ENCODE data around the gene NOC2L. TPM values are rescaled to one million over a fixed set of nuclear protein-coding genes. Genes with fewer than 3 reads are reported as not detected.
"Not testable (repeated sequence)": the region's sequence is repeated elsewhere in the genome, so short reads cannot be mapped to it uniquely, and the experiment has no call there.

Gene NOC2L
- total RNA-seq, 1 donor from 2014 or later, result 42.8 TPM

DNA sequence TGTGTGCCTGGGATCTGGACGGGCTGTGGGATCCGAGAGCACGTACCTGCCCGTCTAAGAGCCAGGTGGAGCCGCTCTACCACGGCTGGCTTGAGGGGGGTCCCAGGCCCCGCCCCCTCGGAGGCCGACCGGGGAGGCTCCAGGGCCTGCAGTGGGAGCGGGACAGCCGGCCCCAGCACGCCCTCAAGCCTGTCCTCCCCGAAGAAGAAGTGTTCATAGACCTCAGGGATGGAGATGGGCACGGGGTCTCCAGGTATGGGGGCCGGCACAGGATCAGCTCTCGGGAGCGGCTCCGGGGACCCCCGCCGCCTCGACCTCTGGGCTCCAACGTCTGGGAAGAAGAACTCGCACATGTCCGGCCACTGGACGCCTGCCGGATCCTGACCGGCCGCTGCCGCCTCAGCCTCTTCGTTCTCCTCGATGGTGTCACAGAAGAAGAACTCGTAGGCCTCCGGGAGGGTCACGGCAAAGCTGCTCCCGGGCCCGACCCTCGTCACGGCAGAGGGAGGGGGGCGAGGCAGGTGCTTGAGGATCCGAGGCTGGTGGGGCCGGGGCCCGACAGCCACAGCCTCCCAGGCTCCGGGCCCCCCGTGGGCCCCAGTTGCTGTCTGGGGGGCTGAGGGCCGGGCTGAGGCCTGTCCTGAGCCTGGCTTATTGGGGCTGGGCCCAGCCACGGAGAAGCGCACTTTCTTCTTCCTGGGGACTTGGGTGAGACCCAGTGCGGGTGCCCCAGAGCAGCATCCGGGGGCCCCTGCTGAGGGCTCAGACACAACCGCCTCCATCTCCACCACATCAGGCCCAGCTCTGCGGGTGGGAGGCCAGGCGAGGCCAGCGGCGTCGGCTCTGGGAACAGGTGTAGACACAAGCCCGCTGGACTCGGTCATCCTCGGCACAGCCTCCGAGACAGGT is 20.0 kb upstream of the NOC2L start:
- intact Hi-C loops (cut with DNase I), result no loop called here
- DNase-seq (no peak), ATAC-seq (ENCODE audit: poor library complexity) (no peak)

DNA sequence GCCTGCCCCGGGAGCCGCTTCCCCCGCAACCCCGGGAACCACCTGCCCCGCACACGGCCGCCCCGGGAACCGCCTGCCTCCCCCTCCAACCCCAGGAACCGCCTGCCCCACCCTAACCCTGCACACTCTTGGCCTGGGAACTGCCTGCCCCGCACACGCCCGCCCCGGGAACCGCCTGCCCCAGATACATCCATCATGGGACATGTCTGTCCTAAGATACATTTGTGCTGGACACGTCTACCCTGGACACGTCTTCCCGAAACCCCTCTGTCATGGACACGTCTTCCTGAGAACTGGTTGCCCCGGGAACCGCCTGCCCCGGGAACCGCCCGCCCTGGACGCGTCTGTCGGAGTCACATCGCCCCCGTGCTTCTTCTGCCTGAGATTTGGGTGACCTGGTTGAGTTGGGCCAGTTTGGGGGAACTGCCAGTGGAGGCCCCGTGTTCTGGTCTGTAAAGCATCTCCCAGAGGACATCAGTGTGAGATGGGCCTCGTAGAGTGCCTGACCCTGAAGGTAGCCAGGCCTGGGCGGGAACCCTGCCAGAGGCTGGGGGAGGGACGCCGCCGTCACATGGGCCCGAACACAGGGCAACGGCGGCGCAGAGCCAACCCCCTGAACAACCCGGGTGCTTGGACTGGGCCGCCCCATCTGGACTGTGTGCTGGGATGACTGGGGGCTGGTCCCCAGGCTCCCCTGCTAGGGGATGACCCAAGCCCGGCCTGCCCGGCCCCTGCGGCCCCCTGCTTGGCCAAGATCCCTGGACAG is 19.2 kb upstream of the NOC2L start:
- intact Hi-C loops (cut with DNase I), result no loop called here
- ATAC-seq (ENCODE audit: poor library complexity) (peak; percentile 1), DNase-seq (peak; percentile 74)

DNA sequence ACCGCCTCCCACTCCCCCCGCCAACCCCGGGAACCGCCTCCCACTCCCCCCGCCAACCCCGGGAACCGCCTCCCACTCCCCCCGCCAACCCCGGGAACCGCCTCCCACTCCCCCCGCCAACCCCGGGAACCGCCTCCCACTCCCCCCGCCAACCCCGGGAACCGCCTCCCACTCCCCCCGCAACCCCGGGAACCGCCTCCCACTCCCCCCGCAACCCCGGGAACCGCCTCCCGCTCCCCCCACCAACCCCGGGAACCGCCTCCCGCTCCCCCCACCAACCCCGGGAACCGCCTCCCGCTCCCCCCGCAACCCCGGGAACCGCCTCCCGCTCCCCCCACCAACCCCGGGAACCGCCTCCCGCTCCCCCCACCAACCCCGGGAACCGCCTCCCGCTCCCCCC is 17.7 kb upstream of the NOC2L start:
- intact Hi-C loops (cut with DNase I); ATAC-seq (ENCODE audit: poor library complexity): not testable (repeated sequence)
- peak; percentile 65 for DNase-seq

DNA sequence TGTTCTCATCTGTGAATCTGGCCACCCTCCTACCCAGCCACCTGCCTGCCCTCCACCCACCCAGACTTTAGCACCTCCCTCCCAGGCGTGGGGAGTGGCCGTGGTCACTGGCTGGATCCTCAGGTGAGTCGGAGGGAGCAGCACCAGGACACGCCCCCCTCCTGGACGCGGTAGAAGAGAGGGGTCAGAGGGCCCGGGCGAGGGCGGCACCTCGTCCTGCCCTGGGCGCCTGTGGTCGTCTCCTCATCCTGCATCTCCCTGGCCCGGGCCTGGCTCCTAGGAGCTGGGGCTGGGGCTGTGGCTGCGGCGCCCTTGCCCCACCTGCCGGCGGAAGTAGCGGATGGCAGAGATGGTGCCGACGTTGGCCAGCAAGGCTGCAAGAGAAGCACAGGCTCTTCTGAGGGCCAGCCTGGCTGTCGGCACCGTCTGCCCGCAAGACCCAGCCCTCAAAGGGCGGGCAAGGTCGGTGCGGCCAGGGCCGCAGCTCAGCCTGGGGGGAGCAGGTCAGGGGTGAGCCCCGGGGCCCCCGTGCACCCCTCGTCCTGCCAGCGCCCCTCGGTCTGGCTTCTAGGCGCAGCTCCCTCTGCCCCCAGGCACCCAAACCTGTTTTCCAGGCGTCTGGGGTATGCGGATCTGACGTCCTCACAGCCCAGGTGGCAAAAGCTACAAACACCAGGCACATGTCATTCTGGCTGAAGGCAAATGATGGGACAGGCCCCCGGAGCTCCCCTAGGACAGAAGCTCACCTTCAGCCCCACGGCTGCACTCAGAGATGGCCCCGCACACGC is 17.0 kb upstream of the NOC2L start:
- intact Hi-C loops (cut with DNase I), result no loop called here
- DNase-seq (peak; percentile 67), ATAC-seq (ENCODE audit: poor library complexity) (peak; percentile 0)

DNA sequence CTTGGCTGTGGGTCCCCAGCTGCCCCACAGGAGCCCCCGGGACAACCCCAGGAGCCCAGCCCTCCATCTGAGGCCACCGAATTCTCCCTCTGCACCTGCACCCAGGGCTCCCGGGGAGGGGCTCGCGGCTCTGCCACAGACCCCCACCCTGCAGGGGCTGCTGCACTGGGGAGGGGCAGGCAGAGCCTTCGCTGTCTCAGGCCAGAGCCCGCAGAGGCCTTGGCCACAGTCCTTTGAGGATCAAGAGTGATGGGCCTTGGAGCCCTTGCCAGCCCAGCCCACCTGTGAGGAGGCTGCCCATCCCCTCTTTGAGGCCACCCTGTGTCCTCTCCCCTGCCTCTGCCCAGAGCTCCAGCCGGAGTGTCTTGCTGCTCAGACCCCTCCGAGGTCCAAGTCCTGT is 16.3 kb upstream of the NOC2L start:
- ATAC-seq (ENCODE audit: poor library complexity) (no peak), DNase-seq (no peak)
- intact Hi-C loops (cut with DNase I), result no loop called here

DNA sequence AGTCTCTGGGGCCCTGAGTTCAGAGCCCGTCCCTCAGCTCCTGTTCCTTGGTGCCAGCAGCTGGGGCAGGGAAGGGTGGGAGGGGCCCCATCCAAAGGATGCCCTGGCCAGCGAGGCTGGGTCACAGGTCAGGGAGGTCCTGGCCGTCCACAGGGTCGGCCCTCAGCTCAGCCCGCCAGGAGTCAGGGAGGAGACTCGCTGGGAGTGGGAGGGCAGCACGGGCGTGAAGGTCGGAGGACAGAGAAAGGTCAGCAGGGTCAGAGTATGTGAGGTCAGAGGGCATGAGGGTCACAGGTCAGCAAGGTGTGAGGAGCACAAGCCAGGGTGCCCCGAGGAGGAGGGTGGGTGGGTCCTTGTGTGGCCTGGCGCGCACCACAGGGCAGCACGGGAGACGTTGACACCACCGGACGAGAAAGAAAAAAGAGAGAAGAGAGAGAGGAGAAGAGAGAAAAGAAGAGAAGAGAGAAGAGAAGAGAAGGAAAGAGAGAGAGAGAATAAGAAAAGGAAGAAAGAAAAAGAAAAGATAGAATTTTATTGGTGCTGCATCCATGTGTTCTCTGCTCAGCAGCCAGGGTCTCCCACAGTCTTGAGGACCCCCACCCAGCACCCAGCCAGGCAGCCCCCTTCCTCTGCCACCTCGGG is 15.8 kb upstream of the NOC2L start:
- DNase-seq (no peak), ATAC-seq (ENCODE audit: poor library complexity) (no peak)
- intact Hi-C loops (cut with DNase I), result no loop called here

DNA sequence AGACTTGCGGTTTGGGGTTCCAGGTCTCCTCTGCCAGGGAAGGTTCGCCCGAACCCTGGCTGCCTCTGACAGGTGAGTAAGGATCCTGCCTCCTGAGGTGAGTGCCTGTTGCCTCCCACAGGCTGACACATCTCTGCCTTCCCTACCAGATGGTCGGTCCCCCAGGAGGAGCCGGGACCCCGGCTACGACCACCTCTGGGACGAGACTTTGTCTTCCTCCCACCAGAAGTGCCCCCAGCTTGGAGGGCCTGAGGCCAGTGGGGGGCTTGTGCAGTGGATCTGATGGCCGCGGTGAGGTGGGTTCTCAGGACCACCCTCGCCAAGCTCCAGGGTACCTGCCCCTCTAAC is 15.2 kb upstream of the NOC2L start:
- ATAC-seq (ENCODE audit: poor library complexity) (peak; percentile 0), DNase-seq (no peak)
- intact Hi-C loops (cut with DNase I), result no loop called here

DNA sequence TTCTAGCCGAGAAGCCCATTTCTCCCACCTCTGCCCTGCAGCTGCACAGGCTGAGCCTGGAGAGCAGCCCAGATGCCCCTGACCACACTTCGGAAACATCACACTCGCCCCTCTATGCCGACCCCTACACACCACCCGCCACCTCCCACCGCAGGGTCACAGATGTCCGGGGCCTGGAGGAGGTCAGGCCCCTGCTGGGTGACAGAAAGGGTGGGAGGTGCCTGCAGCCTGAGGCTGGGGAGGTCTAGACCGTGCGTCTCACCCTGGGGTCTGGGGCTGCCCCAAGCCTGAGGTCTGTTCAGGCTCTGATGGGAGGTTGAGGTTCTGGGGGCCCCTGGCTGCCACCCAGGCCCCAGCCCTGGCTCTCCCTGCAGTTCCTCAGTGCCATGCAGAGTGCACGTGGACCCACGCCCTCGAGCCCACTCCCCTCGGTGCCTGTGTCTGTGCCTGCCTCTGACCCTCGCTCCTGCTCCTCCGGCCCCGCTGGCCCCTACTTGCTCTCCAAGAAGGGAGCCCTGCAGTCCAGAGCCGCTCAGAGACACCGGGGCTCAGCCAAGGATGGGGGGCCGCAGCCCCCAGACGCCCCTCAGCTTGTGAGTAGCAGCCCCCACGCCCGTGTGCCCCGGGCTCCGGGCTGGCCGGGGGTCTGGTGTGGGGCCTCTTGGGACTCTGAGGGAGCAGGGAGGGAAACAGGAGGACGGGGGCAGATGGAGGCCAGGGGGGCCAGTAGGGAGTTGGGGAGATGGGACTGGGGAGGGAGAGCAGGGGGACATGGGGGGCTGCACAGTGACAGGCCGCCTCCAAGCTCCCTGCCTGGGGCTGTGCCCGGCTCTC is 14.6 kb upstream of the NOC2L start:
- no peak for DNase-seq

DNA sequence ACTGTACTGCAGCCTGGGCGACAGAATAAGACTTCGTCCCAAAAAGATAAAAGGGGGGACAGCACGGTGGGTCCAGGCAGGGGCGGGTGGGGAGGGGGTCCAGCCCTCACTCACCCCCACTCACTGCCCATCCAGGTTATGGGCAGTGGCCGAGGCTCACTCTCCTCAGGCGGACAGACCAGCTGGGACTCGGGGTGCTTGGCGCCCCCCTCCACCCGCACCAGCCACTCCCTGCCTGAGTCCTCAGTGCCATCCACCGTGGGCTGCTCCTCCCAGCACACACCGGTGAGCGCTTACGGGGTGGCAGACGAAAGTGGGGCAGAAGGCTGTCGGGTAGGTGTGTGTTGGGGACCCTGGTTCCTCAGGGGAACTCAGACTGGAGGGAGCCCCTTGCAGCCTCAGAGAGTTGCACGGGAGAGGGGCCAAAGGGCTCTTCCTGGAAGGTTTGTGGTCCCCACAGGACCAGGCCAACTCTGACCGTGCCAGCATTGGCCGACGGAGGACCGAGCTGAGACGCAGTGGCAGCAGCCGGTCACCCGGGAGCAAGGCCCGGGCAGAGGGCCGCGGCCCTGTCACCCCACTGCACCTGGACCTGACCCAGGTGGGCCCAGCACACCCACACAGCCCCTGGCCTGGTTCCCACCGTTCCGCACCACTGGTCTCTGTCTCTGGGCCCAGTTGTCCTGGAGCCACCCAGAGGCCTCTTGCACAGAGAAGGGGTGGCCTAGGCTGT is 13.8 kb upstream of the NOC2L start:
- DNase-seq (no peak), ATAC-seq (ENCODE audit: poor library complexity) (peak; percentile 11)
- intact Hi-C loops (cut with DNase I), result no loop called here

More for the DNA sequence above, 14.6 kb upstream of the NOC2L start:
- intact Hi-C loops (cut with DNase I), result no loop called here
- peak; percentile 15 for ATAC-seq (ENCODE audit: poor library complexity)

DNA sequence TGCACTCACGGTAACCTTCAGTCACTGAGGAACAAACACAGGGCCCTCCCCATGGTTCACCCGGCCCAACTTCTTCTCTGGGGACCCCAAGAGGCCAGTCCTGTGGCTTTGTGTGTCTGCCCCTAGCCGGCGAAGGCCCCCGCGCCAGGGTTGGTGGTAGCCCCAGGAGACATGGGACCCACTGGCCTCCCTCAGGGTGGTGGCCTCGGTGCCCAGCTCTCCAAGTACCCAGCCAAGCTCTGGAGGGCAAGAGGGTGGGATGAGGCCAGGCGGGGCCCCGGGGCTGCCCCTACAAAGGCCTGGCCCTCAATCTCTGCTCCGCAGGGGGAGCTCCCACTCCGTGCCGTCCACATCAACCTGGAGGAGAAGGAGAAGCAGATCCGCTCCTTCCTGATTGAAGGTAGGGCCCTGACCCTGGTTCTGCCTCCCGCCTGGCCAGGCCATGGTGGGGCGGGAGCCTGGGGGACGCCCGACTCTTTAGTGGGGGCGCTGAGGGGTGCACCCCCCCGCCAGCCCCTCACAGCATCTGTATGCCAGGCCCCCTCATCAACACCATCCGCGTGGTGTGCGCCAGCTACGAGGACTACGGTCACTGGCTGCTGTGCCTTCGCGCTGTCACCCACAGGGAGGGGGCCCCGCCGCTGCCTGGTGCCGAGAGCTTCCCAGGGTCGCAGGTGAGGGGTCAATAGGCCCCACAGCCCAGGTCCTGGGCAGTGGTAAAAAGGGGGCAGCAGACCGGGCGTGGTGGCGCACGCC is 12.9 kb upstream of the NOC2L start:
- intact Hi-C loops (cut with DNase I), result no loop called here
- DNase-seq (no peak), ATAC-seq (ENCODE audit: poor library complexity) (no peak)

DNA sequence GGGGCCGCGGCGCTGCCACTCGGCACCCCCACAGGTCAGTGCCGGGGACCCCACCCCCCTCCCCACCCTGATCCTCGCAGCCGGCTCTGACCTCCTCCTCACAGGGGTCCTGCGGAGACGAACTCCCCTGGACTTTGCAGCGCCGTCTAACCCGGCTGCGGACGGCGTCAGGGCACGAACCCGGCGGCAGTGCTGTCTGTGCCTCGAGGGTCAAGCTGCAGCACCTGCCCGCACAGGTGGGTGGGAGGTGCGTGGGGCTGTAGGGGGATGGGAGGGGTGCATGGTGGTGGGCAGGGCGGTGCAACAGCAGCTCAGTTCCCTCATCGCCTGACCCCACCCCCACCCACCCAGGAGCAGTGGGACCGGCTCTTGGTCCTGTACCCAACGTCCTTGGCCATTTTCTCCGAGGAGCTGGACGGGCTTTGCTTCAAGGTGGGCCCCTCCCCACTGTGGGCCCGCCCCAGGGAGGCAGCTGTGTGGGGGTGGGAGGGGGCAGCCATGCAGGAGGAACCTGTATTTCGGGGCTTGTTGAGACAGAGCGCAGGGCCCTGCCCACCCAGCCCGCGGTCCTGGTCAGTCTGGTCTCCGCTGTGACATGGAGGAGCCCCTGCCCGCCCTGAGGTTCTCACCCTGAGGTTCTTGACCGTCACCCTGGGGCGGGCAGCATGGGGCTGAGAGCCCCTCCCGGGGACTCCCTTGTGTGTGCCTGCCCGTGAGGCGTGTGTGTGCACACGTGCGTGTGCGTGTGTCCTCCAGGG is 12.1 kb upstream of the NOC2L start:
- intact Hi-C loops (cut with DNase I), result no loop called here
- ATAC-seq (ENCODE audit: poor library complexity) (no peak), DNase-seq (no peak)

DNA sequence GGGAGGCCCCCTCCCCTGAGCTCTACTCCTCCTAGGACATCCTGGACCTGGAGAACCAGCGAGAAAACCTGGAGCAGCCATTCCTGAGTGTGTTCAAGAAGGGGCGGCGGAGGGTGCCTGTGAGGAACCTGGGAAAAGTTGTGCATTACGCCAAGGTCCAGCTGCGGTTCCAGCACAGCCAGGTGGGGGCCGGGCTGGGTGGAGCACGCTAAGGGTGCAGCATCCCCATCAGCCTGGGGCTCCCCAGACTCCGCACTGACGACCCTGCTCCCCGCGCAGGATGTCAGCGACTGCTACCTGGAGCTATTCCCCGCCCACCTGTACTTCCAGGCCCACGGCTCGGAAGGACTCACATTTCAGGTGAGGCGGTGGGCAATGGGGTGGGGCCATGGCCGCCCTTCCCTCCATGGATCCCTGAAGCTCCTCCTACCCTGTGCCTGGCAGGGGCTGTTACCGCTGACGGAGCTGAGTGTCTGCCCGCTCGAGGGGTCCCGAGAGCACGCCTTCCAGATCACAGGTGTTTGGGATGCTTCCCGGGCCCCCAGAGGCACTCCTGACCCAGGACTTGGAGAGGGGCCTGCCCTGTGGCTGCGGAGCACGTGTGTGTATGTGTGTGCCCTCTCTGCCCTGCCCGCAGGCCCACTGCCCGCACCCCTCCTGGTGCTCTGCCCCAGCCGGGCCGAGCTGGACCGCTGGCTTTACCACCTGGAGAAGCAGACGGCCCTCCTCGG is 11.4 kb upstream of the NOC2L start:
- no peak for DNase-seq
- intact Hi-C loops (cut with DNase I), result no loop called here
- no peak for ATAC-seq (ENCODE audit: poor library complexity)

DNA sequence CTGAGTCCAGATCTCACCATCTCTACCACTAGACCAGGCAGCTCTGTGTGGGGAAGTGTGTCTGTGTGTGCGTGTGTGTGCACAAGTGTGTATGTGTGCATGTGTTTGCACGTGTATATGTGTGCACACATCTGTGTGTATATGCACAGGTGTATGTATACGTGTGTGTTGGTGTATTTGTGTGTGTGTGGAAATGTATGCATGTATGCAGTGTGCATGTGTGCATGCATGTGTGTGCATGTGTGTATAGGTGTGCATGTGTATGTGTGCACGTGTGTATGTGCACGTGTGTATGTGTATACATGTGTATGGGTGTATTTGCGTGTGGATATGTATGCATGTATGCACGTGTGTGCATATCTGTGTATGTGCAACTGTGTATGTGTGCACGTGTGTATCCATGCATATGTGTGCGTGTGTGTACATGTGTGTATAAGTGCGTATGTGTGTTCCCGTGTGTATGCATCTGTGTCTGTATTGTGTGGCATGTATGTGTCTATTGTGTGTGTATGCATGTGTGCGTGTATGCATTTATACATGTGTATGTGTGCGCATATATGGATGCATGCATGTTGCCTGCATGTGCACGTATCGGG is 10.3 kb upstream of the NOC2L start:
- ATAC-seq (ENCODE audit: poor library complexity), result no peak
- DNase-seq, result no peak
- intact Hi-C loops (cut with DNase I), result no loop called here

DNA sequence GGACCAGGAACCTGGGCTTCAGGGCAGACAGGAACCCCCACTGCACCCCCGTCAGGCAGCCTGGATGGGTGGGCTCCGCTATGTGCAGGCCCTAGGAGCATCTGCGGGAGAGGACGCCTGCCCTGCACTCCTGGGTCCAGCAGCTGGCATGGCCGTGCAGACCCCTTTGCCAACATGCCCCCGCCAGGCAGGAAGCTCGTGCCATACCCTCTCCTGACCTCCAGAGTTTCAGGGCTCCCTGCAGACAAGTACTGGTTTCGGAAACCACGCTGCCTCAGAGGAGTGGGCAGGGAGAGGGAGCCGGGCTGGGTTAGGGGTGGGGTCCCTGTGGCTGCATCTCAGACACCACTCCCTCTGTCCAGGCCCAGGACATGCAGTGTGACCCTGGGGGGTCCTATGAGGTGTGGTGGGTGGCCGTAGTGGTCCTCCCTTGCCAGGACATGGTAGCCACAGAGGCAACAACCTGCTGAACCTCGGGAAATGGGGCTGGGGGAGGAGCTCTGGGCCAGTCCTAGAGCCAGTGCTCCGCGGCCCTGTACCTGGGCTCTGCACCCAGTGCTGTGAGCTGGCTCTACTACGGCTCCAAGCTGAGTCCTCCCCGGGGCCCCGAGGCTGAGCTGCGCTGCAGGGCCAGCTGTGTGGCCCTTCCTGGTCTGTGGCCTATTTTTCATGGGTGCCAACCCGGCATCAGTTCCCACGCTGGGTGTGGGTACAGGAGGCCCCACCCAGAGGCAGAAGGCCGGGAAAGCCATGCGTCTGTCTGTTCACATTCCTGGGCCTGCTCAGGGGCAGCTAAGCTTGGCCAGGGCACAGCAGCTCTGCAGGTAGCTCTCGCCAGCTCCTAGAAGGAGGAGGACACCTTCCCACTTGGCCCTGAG is 8.6 kb upstream of the NOC2L start:
- intact Hi-C loops (cut with DNase I), result no loop called here
- ATAC-seq (ENCODE audit: poor library complexity) (no peak), DNase-seq (no peak)

Measured in Right ventricle myocardium superior (tissue), 1 donor.